Measurements from ENCODE around the gene SLC18A2. TPM values are rescaled to one million over a fixed set of nuclear protein-coding genes. Genes with fewer than 3 reads are reported as not detected.

The SLC18A2 gene
- total RNA-seq, 4 donors from 2014 or later = 0.65 to 2.8 (median 2.1) TPM

GRCh38 chr10:117306674-117307073 lies 65.8 kb downstream of the SLC18A2 start:
- Histone ChIP-seq H3K9me3 (no peaks in the 10 kb centered on the region), H3K27me3 (no peaks in the 10 kb centered on the region), H3K4me1 (no peaks in the 10 kb centered on the region), H3K4me3 (no peak overlapping the region), H3K27ac (replicated peaks in 1 of 4) (no peak overlapping the region), H3K36me3 (no peaks in the 10 kb centered on the region)
- TF ChIP-seq POLR2AphosphoS5 (IDR thresholded peaks at IDR 0.05) = no peak
- no peak for TF ChIP-seq POLR2A (IDR thresholded peaks at IDR 0.05; ENCODE audit: low read depth)
- TF ChIP-seq EP300 (IDR thresholded peaks at IDR 0.05) = no peak
- TF ChIP-seq, protein P1, sequence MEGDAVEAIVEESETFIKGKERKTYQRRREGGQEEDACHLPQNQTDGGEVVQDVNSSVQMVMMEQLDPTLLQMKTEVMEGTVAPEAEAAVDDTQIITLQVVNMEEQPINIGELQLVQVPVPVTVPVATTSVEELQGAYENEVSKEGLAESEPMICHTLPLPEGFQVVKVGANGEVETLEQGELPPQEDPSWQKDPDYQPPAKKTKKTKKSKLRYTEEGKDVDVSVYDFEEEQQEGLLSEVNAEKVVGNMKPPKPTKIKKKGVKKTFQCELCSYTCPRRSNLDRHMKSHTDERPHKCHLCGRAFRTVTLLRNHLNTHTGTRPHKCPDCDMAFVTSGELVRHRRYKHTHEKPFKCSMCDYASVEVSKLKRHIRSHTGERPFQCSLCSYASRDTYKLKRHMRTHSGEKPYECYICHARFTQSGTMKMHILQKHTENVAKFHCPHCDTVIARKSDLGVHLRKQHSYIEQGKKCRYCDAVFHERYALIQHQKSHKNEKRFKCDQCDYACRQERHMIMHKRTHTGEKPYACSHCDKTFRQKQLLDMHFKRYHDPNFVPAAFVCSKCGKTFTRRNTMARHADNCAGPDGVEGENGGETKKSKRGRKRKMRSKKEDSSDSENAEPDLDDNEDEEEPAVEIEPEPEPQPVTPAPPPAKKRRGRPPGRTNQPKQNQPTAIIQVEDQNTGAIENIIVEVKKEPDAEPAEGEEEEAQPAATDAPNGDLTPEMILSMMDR (IDR thresholded peaks at IDR 0.05) = no peak
- intact Hi-C loops (cut with DNase I) = no loop called here
- no peak for DNase-seq (ENCODE audit: extremely low spot score)

DNA sequence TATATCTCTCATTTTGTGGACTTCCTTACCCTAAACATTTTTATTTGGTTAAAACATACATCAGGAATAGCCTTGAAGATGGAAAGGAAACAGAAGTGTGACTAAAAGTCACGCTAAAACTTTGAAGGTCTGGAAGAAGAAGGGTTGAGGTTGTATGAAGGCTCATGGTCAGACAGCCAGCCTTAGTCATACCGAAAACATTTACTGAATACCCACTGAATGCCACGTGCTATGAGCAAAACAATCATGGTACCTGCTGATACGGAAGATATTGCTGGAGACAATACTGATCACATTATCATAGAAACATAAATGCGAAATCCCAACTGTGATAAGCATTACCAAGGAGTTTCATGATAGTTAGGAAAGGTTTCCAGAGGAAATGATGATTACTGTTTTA lies 70.3 kb downstream of the SLC18A2 start:
- H3K4me3 ChIP-seq = no peak overlapping the region
- TF ChIP-seq EP300 (IDR thresholded peaks at IDR 0.05) (no peak), POLR2AphosphoS5 (IDR thresholded peaks at IDR 0.05) (no peak), POLR2A (IDR thresholded peaks at IDR 0.05; ENCODE audit: low read depth) (no peak)
- TF ChIP-seq, protein P1 (IDR thresholded peaks at IDR 0.05) = no peak
- no peak for DNase-seq (ENCODE audit: extremely low spot score)
- H3K27me3 ChIP-seq = no peaks in the 10 kb centered on the region
- H3K4me1 ChIP-seq = no peaks in the 10 kb centered on the region
- no peaks in the 10 kb centered on the region for H3K9me3 ChIP-seq
- no peak overlapping the region for H3K27ac ChIP-seq (replicated peaks in 1 of 4)
- intact Hi-C loops (cut with DNase I) = no loop called here
- peaks cover 0 to 12% (median 0%) of the 10 kb centered on the region in 4 donors for H3K36me3 ChIP-seq
- WGBS = over 99% methylated on average over 5 of the region's 5 CpGs

DNA sequence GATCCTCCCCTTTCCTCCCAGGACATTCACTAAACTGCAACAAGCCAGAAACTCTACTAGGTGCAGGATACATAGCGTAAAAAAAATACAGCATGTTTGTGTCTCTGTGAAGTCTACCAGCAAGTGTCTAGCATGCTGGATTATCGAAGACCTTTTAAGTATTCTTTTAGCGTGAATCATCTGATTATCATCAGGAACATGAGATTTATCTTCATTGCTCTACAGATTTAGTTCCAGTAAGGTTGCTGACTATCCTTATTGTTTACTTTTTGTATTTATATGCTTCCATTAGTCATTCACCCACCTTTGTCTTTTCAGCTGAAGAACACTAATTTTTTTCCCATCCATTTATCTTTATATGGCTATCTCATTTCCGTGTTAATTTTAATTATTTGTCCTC lies 71.5 kb downstream of the SLC18A2 start:
- Histone ChIP-seq H3K27me3 (no peaks in the 10 kb centered on the region), H3K27ac (replicated peaks in 1 of 4) (no peak overlapping the region), H3K4me3 (no peak overlapping the region), H3K4me1 (no peaks in the 10 kb centered on the region), H3K36me3 (peaks cover 0 to 17% (median 3%) of the 10 kb centered on the region in 4 donors), H3K9me3 (no peaks in the 10 kb centered on the region)
- intact Hi-C loops (cut with DNase I) = no loop called here
- WGBS = 94% methylated on average over 4 of the region's 4 CpGs
- TF ChIP-seq POLR2AphosphoS5 (IDR thresholded peaks at IDR 0.05) (no peak), POLR2A (IDR thresholded peaks at IDR 0.05; ENCODE audit: low read depth) (no peak), EP300 (IDR thresholded peaks at IDR 0.05) (no peak)
- TF ChIP-seq, protein P1 (IDR thresholded peaks at IDR 0.05) = no peak
- no peak for DNase-seq (ENCODE audit: extremely low spot score)

DNA sequence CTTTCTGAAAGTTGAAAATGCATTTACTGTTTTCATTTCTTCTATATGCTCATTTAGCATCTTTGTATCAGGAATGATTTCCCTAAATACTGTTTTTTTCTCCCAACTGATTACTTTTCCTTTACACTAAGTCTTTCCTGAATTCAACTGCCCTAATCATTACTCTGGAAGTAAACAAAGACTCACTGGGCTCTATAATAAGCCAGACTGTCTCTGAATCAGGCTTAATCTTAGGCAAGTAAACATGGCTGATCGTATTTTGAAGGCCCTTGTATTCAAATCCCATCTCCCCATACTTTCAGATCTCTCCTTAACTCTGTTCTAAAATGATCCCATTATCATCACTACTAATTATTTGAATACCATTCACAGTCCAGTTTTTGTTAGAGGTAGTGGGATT lies 72.7 kb downstream of the SLC18A2 start:
- TF ChIP-seq EP300 (IDR thresholded peaks at IDR 0.05) (no peak), POLR2A (IDR thresholded peaks at IDR 0.05; ENCODE audit: low read depth) (no peak), POLR2AphosphoS5 (IDR thresholded peaks at IDR 0.05) (no peak)
- TF ChIP-seq, protein P1 (IDR thresholded peaks at IDR 0.05) = no peak
- Histone ChIP-seq H3K27me3 (no peaks in the 10 kb centered on the region), H3K9me3 (no peaks in the 10 kb centered on the region), H3K36me3 (peaks cover 0 to 17% (median 3%) of the 10 kb centered on the region in 4 donors), H3K4me1 (peaks cover 0 to under 1% (median 0%) of the 10 kb centered on the region in 4 donors), H3K4me3 (no peak overlapping the region), H3K27ac (replicated peaks in 1 of 4) (no peak overlapping the region)
- 93% methylated on average over 1 of the region's 1 CpG for WGBS
- DNase-seq (ENCODE audit: extremely low spot score) = no peak
- intact Hi-C loops (cut with DNase I) = no loop called here

- intact Hi-C loops (cut with DNase I) = no loop called here
- Histone ChIP-seq H3K4me1 (peaks cover 0 to 14% (median 8%) of the 10 kb centered on the region in 4 donors), H3K9me3 (no peaks in the 10 kb centered on the region), H3K27me3 (no peaks in the 10 kb centered on the region), H3K36me3 (peaks cover 0 to 17% (median 3%) of the 10 kb centered on the region in 4 donors), H3K27ac (replicated peaks in 1 of 4) (no peak overlapping the region), H3K4me3 (no peak overlapping the region)
- TF ChIP-seq, protein P1 (IDR thresholded peaks at IDR 0.05) = no peak
- DNase-seq (ENCODE audit: extremely low spot score) = no peak
- 89% methylated on average over 2 of the region's 2 CpGs for WGBS
Measured at GRCh38 chr10:117316701-117317100, 75.8 kb downstream of the SLC18A2 start.

Data from esophagus muscularis mucosa (tissue), 4 donors.